Stomach (tissue), 4 donors: ENCODE data around the gene RASAL2.

Experiments used
- POLR2A ChIP-seq, 4 donors: fragments of 450-650 bp; IDR thresholded peaks; one replicate each; pipeline ENCODE4 v1.6.1; 2016; ENCODE audit warnings: antibody characterized with exemption in 4 of 4, control low read depth in 2 of 4, mild to moderate bottlenecking in 1 of 4, moderate library complexity in 1 of 4
- TF ChIP-seq, protein P1 (sequence below), 7 experiments: fragments of 450-650 bp in 4 of 7; fragments of 200-600 bp in 3 of 7; sonication (generic) in 3 of 7; IDR thresholded peaks; one replicate each; pipeline ENCODE4 v1.5.1; 2016 to 2019; ENCODE audit warnings: antibody characterized with exemption in 7 of 7, control low read depth in 2 of 7, mild to moderate bottlenecking in 1 of 7

DNA sequence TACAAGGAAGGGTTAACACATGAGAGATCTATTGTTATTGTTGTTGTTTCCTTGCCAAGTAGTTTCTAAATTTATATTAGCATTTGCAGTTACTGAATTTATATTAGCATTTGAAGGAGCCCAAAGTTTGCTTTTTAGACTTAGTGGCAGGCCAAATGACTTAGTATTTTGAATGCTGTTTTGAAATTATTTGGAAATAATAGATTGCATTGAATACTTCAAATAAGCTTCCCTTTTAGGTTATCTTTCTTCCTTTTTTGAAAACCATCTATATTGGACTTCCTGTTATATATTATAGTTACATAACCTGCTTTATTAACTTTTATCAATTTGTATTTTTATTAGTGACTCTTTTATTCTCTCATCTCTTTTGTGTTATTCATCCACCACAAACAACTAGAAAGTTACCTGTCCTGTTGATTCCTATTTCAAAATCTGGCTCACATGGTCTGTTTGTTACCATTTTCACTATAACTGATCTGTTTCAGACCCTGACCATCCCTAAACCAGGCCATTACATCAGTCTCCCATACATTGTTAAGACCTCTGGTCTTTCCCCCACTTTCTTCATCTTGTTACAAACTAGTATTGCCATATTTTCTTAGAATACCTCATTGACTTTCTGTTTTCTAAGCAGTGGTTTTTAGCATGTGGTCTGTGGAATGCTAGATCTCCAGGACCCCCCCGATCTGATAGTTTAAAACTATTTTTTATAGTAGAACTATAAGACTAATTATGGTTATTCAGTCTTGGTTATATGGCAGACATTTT is 185.2 kb downstream of the RASAL2 start:
- TF ChIP-seq, protein P1, sequence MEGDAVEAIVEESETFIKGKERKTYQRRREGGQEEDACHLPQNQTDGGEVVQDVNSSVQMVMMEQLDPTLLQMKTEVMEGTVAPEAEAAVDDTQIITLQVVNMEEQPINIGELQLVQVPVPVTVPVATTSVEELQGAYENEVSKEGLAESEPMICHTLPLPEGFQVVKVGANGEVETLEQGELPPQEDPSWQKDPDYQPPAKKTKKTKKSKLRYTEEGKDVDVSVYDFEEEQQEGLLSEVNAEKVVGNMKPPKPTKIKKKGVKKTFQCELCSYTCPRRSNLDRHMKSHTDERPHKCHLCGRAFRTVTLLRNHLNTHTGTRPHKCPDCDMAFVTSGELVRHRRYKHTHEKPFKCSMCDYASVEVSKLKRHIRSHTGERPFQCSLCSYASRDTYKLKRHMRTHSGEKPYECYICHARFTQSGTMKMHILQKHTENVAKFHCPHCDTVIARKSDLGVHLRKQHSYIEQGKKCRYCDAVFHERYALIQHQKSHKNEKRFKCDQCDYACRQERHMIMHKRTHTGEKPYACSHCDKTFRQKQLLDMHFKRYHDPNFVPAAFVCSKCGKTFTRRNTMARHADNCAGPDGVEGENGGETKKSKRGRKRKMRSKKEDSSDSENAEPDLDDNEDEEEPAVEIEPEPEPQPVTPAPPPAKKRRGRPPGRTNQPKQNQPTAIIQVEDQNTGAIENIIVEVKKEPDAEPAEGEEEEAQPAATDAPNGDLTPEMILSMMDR (IDR thresholded peaks at IDR 0.05) = no peak
- TF ChIP-seq POLR2A (IDR thresholded peaks at IDR 0.05) = no peak
